HepG2 (cell line): Measurements from ENCODE around the gene ETFDH.

ENCODE experiments used
- EZH2 ChIP-seq: conservative IDR thresholded peaks from 2 replicates; pipeline ENCODE4 v1.6.1; 2012; ENCODE audit warnings: mild to moderate bottlenecking, low read depth, low read length, moderate library complexity
- GLI4 ChIP-seq: sonication (generic); formaldehyde crosslinking; IDR thresholded peaks from 2 replicates; pipeline ENCODE4 v1.5.1; 2020; ENCODE audit warnings: missing genetic modification reagents, mild to moderate bottlenecking, moderate library complexity, borderline replicate concordance
- HNRNPK ChIP-seq: fragments of 200-400 bp; formaldehyde crosslinking; IDR thresholded peaks from 2 replicates; pipeline ENCODE4 v1.6.1; 2018; ENCODE audit warnings: low read length, low read depth, moderate library complexity, mild to moderate bottlenecking; ENCODE audit not compliant: poor library complexity, severe bottlenecking
- MEIS1 ChIP-seq: sonication (generic); formaldehyde crosslinking; IDR thresholded peaks from 2 replicates; pipeline ENCODE4 v1.9.0; 2021; ENCODE audit warnings: mild to moderate bottlenecking, missing genetic modification reagents, moderate library complexity, borderline replicate concordance
- MYC ChIP-seq: sonication (generic); formaldehyde crosslinking; IDR thresholded peaks from 2 replicates; pipeline ENCODE4 v1.9.0; 2021; ENCODE audit warnings: missing genetic modification reagents, borderline replicate concordance
- NR3C1 ChIP-seq: sonication (generic); formaldehyde crosslinking; IDR thresholded peaks from 2 replicates; pipeline ENCODE4 v1.4.0; 2020; ENCODE audit warnings: missing genetic modification reagents
- PRDM10 ChIP-seq: sonication (generic); formaldehyde crosslinking; IDR thresholded peaks from 2 replicates; pipeline ENCODE4 v1.4.0; 2020; ENCODE audit warnings: low read depth, missing genetic modification reagents
- SKI ChIP-seq: fragments of 450-650 bp; IDR thresholded peaks from one replicate; pipeline ENCODE4 v1.6.1; 2018; ENCODE audit warnings: mild to moderate bottlenecking; ENCODE audit not compliant: partially characterized antibody
- SNRNP70 ChIP-seq: fragments of 200-400 bp; formaldehyde crosslinking; IDR thresholded peaks from 2 replicates; pipeline ENCODE4 v1.6.1; 2017; ENCODE audit warnings: mild to moderate bottlenecking, low read depth, low read length, moderate library complexity
- TP53 ChIP-seq: sonication (generic); formaldehyde crosslinking; conservative IDR thresholded peaks from 2 replicates; pipeline ENCODE4 v1.4.0; 2020; ENCODE audit warnings: missing genetic modification reagents
- ZBTB26 ChIP-seq: IDR thresholded peaks from 2 replicates; pipeline ENCODE4 v1.6.1; 2016; ENCODE audit warnings: missing compliant biosample characterization, missing genetic modification reagents, borderline replicate concordance
- ZBTB40 ChIP-seq, 2 experiments: fragments of 450-650 bp in 1 of 2; sonication (generic) in 1 of 2; formaldehyde crosslinking in 1 of 2; IDR thresholded peaks; 2 replicates each; pipeline versions ENCODE4 v1.6.1 to v1.8.0; 2016 to 2022; ENCODE audit warnings: antibody characterized with exemption in 1 of 2, mild to moderate bottlenecking in 1 of 2, missing genetic modification reagents in 1 of 2
- ZNF251 ChIP-seq: sonication (generic); formaldehyde crosslinking; IDR thresholded peaks from 2 replicates; pipeline ENCODE4 v1.9.0; 2021; ENCODE audit warnings: mild to moderate bottlenecking, missing genetic modification reagents
- TF ChIP-seq, protein P1 (sequence below): sonication (generic); formaldehyde crosslinking; IDR thresholded peaks from 2 replicates; pipeline ENCODE4 v1.5.0; 2020; ENCODE audit warnings: mild to moderate bottlenecking, missing genetic modification reagents, moderate library complexity

- no peak for TF ChIP-seq PRDM10 (CRISPR knock-in tag)
- no peak for TF ChIP-seq ZBTB40 (IDR thresholded peaks at IDR 0.05)
- TF ChIP-seq ZBTB40 (CRISPR knock-in tag; IDR thresholded peaks at IDR 0.05) = no peak
- TF ChIP-seq, protein P1, sequence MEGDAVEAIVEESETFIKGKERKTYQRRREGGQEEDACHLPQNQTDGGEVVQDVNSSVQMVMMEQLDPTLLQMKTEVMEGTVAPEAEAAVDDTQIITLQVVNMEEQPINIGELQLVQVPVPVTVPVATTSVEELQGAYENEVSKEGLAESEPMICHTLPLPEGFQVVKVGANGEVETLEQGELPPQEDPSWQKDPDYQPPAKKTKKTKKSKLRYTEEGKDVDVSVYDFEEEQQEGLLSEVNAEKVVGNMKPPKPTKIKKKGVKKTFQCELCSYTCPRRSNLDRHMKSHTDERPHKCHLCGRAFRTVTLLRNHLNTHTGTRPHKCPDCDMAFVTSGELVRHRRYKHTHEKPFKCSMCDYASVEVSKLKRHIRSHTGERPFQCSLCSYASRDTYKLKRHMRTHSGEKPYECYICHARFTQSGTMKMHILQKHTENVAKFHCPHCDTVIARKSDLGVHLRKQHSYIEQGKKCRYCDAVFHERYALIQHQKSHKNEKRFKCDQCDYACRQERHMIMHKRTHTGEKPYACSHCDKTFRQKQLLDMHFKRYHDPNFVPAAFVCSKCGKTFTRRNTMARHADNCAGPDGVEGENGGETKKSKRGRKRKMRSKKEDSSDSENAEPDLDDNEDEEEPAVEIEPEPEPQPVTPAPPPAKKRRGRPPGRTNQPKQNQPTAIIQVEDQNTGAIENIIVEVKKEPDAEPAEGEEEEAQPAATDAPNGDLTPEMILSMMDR = no peak
- TF ChIP-seq SKI = no peak
- TF ChIP-seq TP53 (CRISPR knock-in tag) = no peak
- TF ChIP-seq MYC = no peak
- no peak for TF ChIP-seq HNRNPK
- TF ChIP-seq ZNF251 (CRISPR knock-in tag) = no peak
- no peak for TF ChIP-seq NR3C1 (CRISPR knock-in tag)
- TF ChIP-seq EZH2 = no peak
- TF ChIP-seq MEIS1 (CRISPR knock-in tag) = no peak
- TF ChIP-seq SNRNP70 = no peak
- TF ChIP-seq GLI4 (CRISPR knock-in tag) = no peak
- TF ChIP-seq ZBTB26 (CRISPR knock-in tag) = no peak
Measured at GRCh38 chr4:158726633-158727032, 54.5 kb downstream of the ETFDH start.
